Tibial artery (tissue), 4 donors: ENCODE data around the gene TMEM186.

Experiments
- DNase-seq, 2 donors: peaks; one replicate each; pipeline ENCODE4 v3.0.0-alpha.2; 2019
- H3K27ac ChIP-seq, 2 donors: fragments of 200-600 bp; sonication (generic) in 1 of 2; 1 replicate in 1 of 2; 2 replicates in 1 of 2; pipeline ENCODE4 v1.5.1; 2018 to 2019; ENCODE audit warnings: mild to moderate bottlenecking in 1 of 2
- H3K27me3 ChIP-seq, 2 donors: fragments of 200-600 bp; sonication (generic) in 1 of 2; one replicate each; pipeline versions ENCODE4 v1.5.1 to v1.6.0; 2016 to 2019
- H3K36me3 ChIP-seq, 3 donors: fragments of 200-600 bp; sonication (generic) in 2 of 3; one replicate each; pipeline ENCODE4 v1.5.1; 2016 to 2019; ENCODE audit warnings: mild to moderate bottlenecking in 2 of 3
- H3K4me1 ChIP-seq, 4 donors: fragments of 200-600 bp; sonication (generic) in 2 of 4; 1 replicate in 3 of 4; 2 replicates in 1 of 4; pipeline ENCODE4 v1.5.1; 2016 to 2019
- H3K4me3 ChIP-seq, 2 donors: fragments of 200-600 bp; sonication (generic) in 1 of 2; 1 replicate in 1 of 2; 2 replicates in 1 of 2; pipeline ENCODE4 v1.5.1; 2018 to 2019; ENCODE audit warnings: mild to moderate bottlenecking in 2 of 2
- H3K9me3 ChIP-seq, 3 donors: fragments of 200-600 bp; sonication (generic) in 1 of 3; one replicate each; pipeline ENCODE4 v1.5.1; 2016 to 2019
- CTCF ChIP-seq, 2 experiments: fragments of 200-600 bp in 1 of 2; fragments of 450-650 bp in 1 of 2; IDR thresholded peaks; one replicate each; pipeline ENCODE4 v1.5.1; 2017 to 2019; ENCODE audit warnings: antibody characterized with exemption in 2 of 2, mild to moderate bottlenecking in 1 of 2, moderate library complexity in 1 of 2
- intact Hi-C: fragments of 100-400 bp; cut with DNase I; formaldehyde crosslinking; loops from one replicate; pipeline ENCODE4 v1.15.0; 2023; ENCODE audit warnings: low total_unique reads

TMEM186 gene

GRCh38 chr16:8763899-8764298 is 33.5 kb downstream of the TMEM186 start:
- Histone ChIP-seq H3K4me1 (no peaks in the 10 kb centered on the region), H3K4me3 (no peak overlapping the region), H3K27me3 (no peaks in the 10 kb centered on the region), H3K27ac (no peak overlapping the region), H3K9me3 (no peaks in the 10 kb centered on the region), H3K36me3 (peaks cover 7 to 76% (median 21%) of the 10 kb centered on the region in 3 donors)
- intact Hi-C loops: no loop called here
- no peak for DNase-seq
- TF ChIP-seq CTCF (IDR thresholded peaks at IDR 0.05): no peak

DNA sequence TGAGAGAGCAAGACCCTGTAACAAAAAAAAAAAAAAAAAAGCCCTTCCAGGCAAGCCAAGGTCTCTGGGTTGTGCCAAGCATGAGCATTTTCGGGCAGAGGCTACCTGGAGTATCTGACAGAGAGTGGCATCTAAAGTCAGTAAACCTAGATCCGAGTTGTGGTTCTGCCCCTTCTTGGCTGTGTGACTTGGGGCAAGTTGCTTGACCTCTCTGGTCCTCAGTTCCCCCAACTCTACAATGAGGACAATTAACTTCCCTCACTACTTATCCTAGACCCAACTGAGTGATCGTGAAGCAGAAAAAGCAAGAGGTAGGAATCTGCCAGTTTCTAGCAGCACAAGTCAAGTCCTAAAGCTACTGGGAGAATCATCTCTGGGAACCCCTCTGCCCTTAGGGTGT is 34.4 kb downstream of the TMEM186 start:
- intact Hi-C loops: no loop called here
- no peaks in the 10 kb centered on the region for H3K4me1 ChIP-seq
- no peaks in the 10 kb centered on the region for H3K9me3 ChIP-seq
- peaks cover 7 to 74% (median 14%) of the 10 kb centered on the region in 3 donors for H3K36me3 ChIP-seq
- no peaks in the 10 kb centered on the region for H3K27me3 ChIP-seq
- no peak overlapping the region for H3K4me3 ChIP-seq
- TF ChIP-seq CTCF (IDR thresholded peaks at IDR 0.05): no peak
- H3K27ac ChIP-seq: no peak overlapping the region
- DNase-seq: no peak

GRCh38 chr16:8762254-8762653 is 35.2 kb downstream of the TMEM186 start:
- intact Hi-C loops: no loop called here
- H3K4me1 ChIP-seq: no peaks in the 10 kb centered on the region
- H3K27ac ChIP-seq: no peak overlapping the region
- no peaks in the 10 kb centered on the region for H3K9me3 ChIP-seq
- DNase-seq: no peak
- no peaks in the 10 kb centered on the region for H3K27me3 ChIP-seq
- TF ChIP-seq CTCF (IDR thresholded peaks at IDR 0.05): no peak
- H3K36me3 ChIP-seq: peaks cover 7 to 74% (median 11%) of the 10 kb centered on the region in 3 donors
- no peak overlapping the region for H3K4me3 ChIP-seq

- H3K27ac ChIP-seq: no peak overlapping the region
- no peaks in the 10 kb centered on the region for H3K9me3 ChIP-seq
- H3K4me1 ChIP-seq: no peaks in the 10 kb centered on the region
- H3K4me3 ChIP-seq: no peak overlapping the region
- no peak for TF ChIP-seq CTCF (IDR thresholded peaks at IDR 0.05)
- no peak for DNase-seq
- H3K27me3 ChIP-seq: no peaks in the 10 kb centered on the region
- intact Hi-C loops: no loop called here
- peaks cover 7 to 70% (median 11%) of the 10 kb centered on the region in 3 donors for H3K36me3 ChIP-seq
Observed at GRCh38 chr16:8761078-8761477, 36.4 kb downstream of the TMEM186 start.

GRCh38 chr16:8760021-8760420 is 37.4 kb downstream of the TMEM186 start:
- H3K4me3 ChIP-seq: no peak overlapping the region
- H3K36me3 ChIP-seq: peaks cover 7 to 64% (median 9%) of the 10 kb centered on the region in 3 donors
- no peak for TF ChIP-seq CTCF (IDR thresholded peaks at IDR 0.05)
- intact Hi-C loops: no loop called here
- H3K9me3 ChIP-seq: no peaks in the 10 kb centered on the region
- no peak for DNase-seq
- no peak overlapping the region for H3K27ac ChIP-seq
- no peaks in the 10 kb centered on the region for H3K27me3 ChIP-seq
- no peaks in the 10 kb centered on the region for H3K4me1 ChIP-seq

GRCh38 chr16:8758022-8758421 is 39.4 kb downstream of the TMEM186 start:
- H3K9me3 ChIP-seq: no peaks in the 10 kb centered on the region
- DNase-seq: no peak
- no peak overlapping the region for H3K4me3 ChIP-seq

More at GRCh38 chr16:8758022-8758421, 39.4 kb downstream of the TMEM186 start:
- Histone ChIP-seq H3K36me3 (peaks cover 0 to 54% (median 7%) of the 10 kb centered on the region in 3 donors), H3K27ac (no peak overlapping the region), H3K27me3 (no peaks in the 10 kb centered on the region), H3K4me1 (no peaks in the 10 kb centered on the region)
- TF ChIP-seq CTCF (IDR thresholded peaks at IDR 0.05): no peak
- intact Hi-C loops: no loop called here
